ENCODE measurements around the gene PPIL1.

The PPIL1 gene

DNA sequence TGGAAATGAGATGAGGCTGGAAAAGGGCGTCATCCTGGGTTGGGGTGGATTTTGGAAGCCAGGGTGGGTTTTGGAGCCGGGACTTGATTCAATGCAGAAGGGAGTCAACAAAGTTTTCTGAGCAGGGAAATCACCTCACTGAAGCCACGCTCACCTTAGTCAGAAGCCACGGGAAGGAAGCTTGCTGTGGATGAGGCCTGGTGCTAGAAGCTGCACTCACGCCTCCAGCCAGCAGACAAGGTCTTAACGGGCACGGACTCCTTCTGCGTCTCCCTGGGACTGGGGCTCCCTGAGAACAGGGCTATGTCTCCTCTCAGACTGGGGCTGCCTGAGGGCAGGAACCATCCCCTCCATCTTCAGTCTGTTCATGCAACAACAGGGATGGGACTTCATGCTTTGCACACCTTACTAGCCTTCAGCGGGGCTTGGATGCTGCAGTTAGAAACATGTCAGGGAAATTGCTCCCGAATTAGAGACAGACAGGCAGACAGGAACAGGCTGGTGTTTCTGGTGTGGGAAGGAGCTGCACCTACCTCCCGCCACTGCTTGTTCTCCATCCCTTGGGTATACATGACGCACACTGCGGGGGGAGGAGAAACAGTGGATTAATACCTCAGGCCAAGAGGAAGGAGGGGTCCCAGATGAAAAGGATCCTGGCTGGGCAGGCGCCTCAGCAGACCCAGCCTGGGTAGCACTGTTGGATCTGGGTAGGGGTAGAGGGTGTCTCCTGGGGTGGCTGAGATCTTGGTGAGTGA is 52.8 kb downstream of the PPIL1 start:
- Histone ChIP-seq H3K4me2 (ENCODE audit: low read depth, low read length, poor library complexity, severe bottlenecking) (no peak overlapping the region), H3K27ac (ENCODE audit: low read depth, low read length) (no peak overlapping the region), H3K9ac (ENCODE audit: low read length) (no peak overlapping the region), H3F3A (ENCODE audit: insufficient read depth) (no peaks in the 10 kb centered on the region), H2AFZ (ENCODE audit: low read depth, low read length, severe bottlenecking) (no peak overlapping the region), H3K9me2 (replicated peaks; ENCODE audit: insufficient read depth, low read length) (no peaks in the 10 kb centered on the region), H3K9me3 (ENCODE audit: insufficient read depth, low read length) (no peaks in the 10 kb centered on the region), H4K20me1 (ENCODE audit: low read depth, low read length) (no peaks in the 10 kb centered on the region), H3K79me2 (ENCODE audit: insufficient read depth, low read length) (no peaks in the 10 kb centered on the region), H3K36me3 (ENCODE audit: low read length) (no peaks in the 10 kb centered on the region), H3K27me3 (ENCODE audit: low read length) (no peaks in the 10 kb centered on the region), H3K4me3 (ENCODE audit: insufficient read depth, low read length, poor library complexity, severe bottlenecking) (no peak overlapping the region)
- TF ChIP-seq, protein P1, sequence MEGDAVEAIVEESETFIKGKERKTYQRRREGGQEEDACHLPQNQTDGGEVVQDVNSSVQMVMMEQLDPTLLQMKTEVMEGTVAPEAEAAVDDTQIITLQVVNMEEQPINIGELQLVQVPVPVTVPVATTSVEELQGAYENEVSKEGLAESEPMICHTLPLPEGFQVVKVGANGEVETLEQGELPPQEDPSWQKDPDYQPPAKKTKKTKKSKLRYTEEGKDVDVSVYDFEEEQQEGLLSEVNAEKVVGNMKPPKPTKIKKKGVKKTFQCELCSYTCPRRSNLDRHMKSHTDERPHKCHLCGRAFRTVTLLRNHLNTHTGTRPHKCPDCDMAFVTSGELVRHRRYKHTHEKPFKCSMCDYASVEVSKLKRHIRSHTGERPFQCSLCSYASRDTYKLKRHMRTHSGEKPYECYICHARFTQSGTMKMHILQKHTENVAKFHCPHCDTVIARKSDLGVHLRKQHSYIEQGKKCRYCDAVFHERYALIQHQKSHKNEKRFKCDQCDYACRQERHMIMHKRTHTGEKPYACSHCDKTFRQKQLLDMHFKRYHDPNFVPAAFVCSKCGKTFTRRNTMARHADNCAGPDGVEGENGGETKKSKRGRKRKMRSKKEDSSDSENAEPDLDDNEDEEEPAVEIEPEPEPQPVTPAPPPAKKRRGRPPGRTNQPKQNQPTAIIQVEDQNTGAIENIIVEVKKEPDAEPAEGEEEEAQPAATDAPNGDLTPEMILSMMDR (IDR thresholded peaks at IDR 0.05; ENCODE audit: insufficient read depth, low read length, poor library complexity, severe bottlenecking): no peak
- no peak for TF ChIP-seq EZH2phosphoT487 (conservative IDR thresholded peaks at IDR 0.05; ENCODE audit: low read length)

- H3K9me2 ChIP-seq (replicated peaks; ENCODE audit: insufficient read depth, low read length): no peaks in the 10 kb centered on the region
- no peak for TF ChIP-seq EZH2phosphoT487 (conservative IDR thresholded peaks at IDR 0.05; ENCODE audit: low read length)
- TF ChIP-seq, protein P1 (IDR thresholded peaks at IDR 0.05; ENCODE audit: insufficient read depth, low read length, poor library complexity, severe bottlenecking): no peak
- H3K27ac ChIP-seq (ENCODE audit: low read depth, low read length): no peak overlapping the region
These were observed 53.7 kb downstream of the PPIL1 start for GRCh38 chr6:36820700-36821580.

GRCh38 chr6:36818756-36819155 is 55.8 kb downstream of the PPIL1 start:
- Histone ChIP-seq H3K4me2 (ENCODE audit: low read depth, low read length, poor library complexity, severe bottlenecking) (no peak overlapping the region), H3F3A (ENCODE audit: insufficient read depth) (no peaks in the 10 kb centered on the region), H3K27ac (ENCODE audit: low read depth, low read length) (no peak overlapping the region), H3K9me3 (ENCODE audit: insufficient read depth, low read length) (no peaks in the 10 kb centered on the region), H4K20me1 (ENCODE audit: low read depth, low read length) (no peaks in the 10 kb centered on the region), H3K79me2 (ENCODE audit: insufficient read depth, low read length) (no peaks in the 10 kb centered on the region), H3K9me2 (replicated peaks; ENCODE audit: insufficient read depth, low read length) (no peaks in the 10 kb centered on the region), H2AFZ (ENCODE audit: low read depth, low read length, severe bottlenecking) (no peak overlapping the region), H3K27me3 (ENCODE audit: low read length) (no peaks in the 10 kb centered on the region), H3K36me3 (ENCODE audit: low read length) (no peaks in the 10 kb centered on the region), H3K4me3 (ENCODE audit: insufficient read depth, low read length, poor library complexity, severe bottlenecking) (no peak overlapping the region), H3K9ac (ENCODE audit: low read length) (no peak overlapping the region)
- TF ChIP-seq, protein P1 (IDR thresholded peaks at IDR 0.05; ENCODE audit: insufficient read depth, low read length, poor library complexity, severe bottlenecking): no peak
- no peak for TF ChIP-seq EZH2phosphoT487 (conservative IDR thresholded peaks at IDR 0.05; ENCODE audit: low read length)

More at GRCh38 chr6:36820700-36821580, 53.7 kb downstream of the PPIL1 start:
- no peaks in the 10 kb centered on the region for H3K36me3 ChIP-seq (ENCODE audit: low read length)
- no peak overlapping the region for H3K4me2 ChIP-seq (ENCODE audit: low read depth, low read length, poor library complexity, severe bottlenecking)
- H3K79me2 ChIP-seq (ENCODE audit: insufficient read depth, low read length): no peaks in the 10 kb centered on the region
- H3K9ac ChIP-seq (ENCODE audit: low read length): no peak overlapping the region
- no peaks in the 10 kb centered on the region for H3F3A ChIP-seq (ENCODE audit: insufficient read depth)
- no peak overlapping the region for H2AFZ ChIP-seq (ENCODE audit: low read depth, low read length, severe bottlenecking)
- no peaks in the 10 kb centered on the region for H4K20me1 ChIP-seq (ENCODE audit: low read depth, low read length)
- H3K9me3 ChIP-seq (ENCODE audit: insufficient read depth, low read length): no peaks in the 10 kb centered on the region
- H3K27me3 ChIP-seq (ENCODE audit: low read length): no peaks in the 10 kb centered on the region
- H3K4me3 ChIP-seq (ENCODE audit: insufficient read depth, low read length, poor library complexity, severe bottlenecking): no peak overlapping the region
